Esophagus muscularis mucosa (tissue), 4 donors: Measurements from ENCODE around the gene NHSL1. TPM values are rescaled to one million over a fixed set of nuclear protein-coding genes. Genes with fewer than 3 reads are reported as not detected.

Experiments used
- DNase-seq: peaks from one replicate; pipeline ENCODE4 v3.0.0-alpha.2; 2017; ENCODE audit errors: extremely low spot score
- H3K27ac ChIP-seq, 4 donors: fragments of 200-600 bp; sonication (generic); replicated peaks in 1 of 4; 1 replicate in 3 of 4; 2 replicates in 1 of 4; pipeline ENCODE4 v1.5.1; 2016 to 2019; ENCODE audit warnings: mild to moderate bottlenecking in 1 of 4
- H3K27me3 ChIP-seq, 4 donors: fragments of 200-600 bp; sonication (generic); one replicate each; pipeline versions ENCODE4 v1.5.1 to v1.6.0; 2016 to 2019
- H3K36me3 ChIP-seq, 4 donors: fragments of 200-600 bp; sonication (generic); one replicate each; pipeline ENCODE4 v1.5.1; 2016 to 2019
- H3K4me1 ChIP-seq, 4 donors: fragments of 200-600 bp; sonication (generic); one replicate each; pipeline ENCODE4 v1.5.1; 2016 to 2019
- H3K4me3 ChIP-seq, 4 donors: fragments of 200-600 bp; sonication (generic); 1 replicate in 2 of 4; 2 replicates in 2 of 4; pipeline ENCODE4 v1.5.1; 2016 to 2019; ENCODE audit warnings: mild to moderate bottlenecking in 4 of 4, moderate library complexity in 1 of 4
- H3K9me3 ChIP-seq, 4 donors: fragments of 200-600 bp; sonication (generic); 1 replicate in 3 of 4; 2 replicates in 1 of 4; pipeline ENCODE4 v1.5.1; 2016 to 2019
- EP300 ChIP-seq: sonication (generic); formaldehyde crosslinking; IDR thresholded peaks from one replicate; pipeline ENCODE4 v1.6.1; 2017; ENCODE audit warnings: antibody characterized with exemption
- POLR2A ChIP-seq: fragments of 450-650 bp; IDR thresholded peaks from one replicate; pipeline ENCODE4 v1.6.1; 2017; ENCODE audit warnings: antibody characterized with exemption, moderate library complexity, mild to moderate bottlenecking, low read depth
- POLR2AphosphoS5 ChIP-seq, 2 donors: sonication (generic); formaldehyde crosslinking; IDR thresholded peaks; one replicate each; pipeline ENCODE4 v1.6.1; 2017; ENCODE audit warnings: antibody characterized with exemption in 2 of 2
- WGBS: methylation state at CpG from one replicate; pipeline ENCODE4 v1.1.5; 2018; 5-methylcytosine and 5-hydroxymethylcytosine counted together
- intact Hi-C: fragments of 100-400 bp; cut with DNase I; formaldehyde crosslinking; loops from one replicate; pipeline ENCODE4 v1.15.1; 2023
- total RNA-seq, 4 donors: library from RNA; depleted of rRNA; stranded (reverse); fragments of >200 nt; gene quantifications; one replicate each; pipeline versions ENCODE4 v1.1.0 to v1.2.1, GENCODE V29; 2016
- TF ChIP-seq, protein P1 (sequence below), 3 experiments: fragments of 200-600 bp in 2 of 3; fragments of 450-650 bp in 1 of 3; sonication (generic) in 2 of 3; IDR thresholded peaks; one replicate each; pipeline ENCODE4 v1.5.1; 2017 to 2019; ENCODE audit warnings: antibody characterized with exemption in 3 of 3, mild to moderate bottlenecking in 2 of 3, moderate library complexity in 1 of 3

The NHSL1 gene
- total RNA-seq, 4 donors from 2014 or later: 8.6 to 15.6 (median 11.7) TPM

DNA sequence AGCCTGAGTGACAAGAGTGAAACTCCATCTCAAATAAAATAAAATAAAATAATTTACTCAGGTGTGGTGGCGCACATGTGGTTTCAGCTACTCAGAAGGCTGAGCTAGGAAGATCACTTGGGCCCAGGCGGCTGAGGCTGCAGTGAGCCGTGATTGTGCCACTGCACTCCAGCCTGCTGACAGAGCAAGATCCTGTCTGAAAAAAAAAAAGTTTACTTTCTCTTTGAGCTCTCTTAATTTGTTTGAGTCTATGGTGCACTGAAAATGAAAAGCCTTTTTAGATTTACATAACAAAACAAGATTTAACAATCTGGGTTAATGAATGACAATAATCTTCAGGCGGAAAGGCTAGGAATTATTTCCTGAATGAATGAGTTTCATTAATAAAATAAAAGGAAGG, 23.3 kb upstream of the NHSL1 start:
- WGBS: 82% methylated on average over 4 of the region's 4 CpGs
- Histone ChIP-seq H3K27me3 (no peaks in the 10 kb centered on the region), H3K9me3 (peaks cover 0 to 4% (median 0%) of the 10 kb centered on the region in 4 donors), H3K4me1 (peaks cover 0 to 18% (median 9%) of the 10 kb centered on the region in 4 donors), H3K27ac (no peak overlapping the region), H3K4me3 (no peak overlapping the region), H3K36me3 (no peaks in the 10 kb centered on the region)
- TF ChIP-seq, protein P1, sequence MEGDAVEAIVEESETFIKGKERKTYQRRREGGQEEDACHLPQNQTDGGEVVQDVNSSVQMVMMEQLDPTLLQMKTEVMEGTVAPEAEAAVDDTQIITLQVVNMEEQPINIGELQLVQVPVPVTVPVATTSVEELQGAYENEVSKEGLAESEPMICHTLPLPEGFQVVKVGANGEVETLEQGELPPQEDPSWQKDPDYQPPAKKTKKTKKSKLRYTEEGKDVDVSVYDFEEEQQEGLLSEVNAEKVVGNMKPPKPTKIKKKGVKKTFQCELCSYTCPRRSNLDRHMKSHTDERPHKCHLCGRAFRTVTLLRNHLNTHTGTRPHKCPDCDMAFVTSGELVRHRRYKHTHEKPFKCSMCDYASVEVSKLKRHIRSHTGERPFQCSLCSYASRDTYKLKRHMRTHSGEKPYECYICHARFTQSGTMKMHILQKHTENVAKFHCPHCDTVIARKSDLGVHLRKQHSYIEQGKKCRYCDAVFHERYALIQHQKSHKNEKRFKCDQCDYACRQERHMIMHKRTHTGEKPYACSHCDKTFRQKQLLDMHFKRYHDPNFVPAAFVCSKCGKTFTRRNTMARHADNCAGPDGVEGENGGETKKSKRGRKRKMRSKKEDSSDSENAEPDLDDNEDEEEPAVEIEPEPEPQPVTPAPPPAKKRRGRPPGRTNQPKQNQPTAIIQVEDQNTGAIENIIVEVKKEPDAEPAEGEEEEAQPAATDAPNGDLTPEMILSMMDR (IDR thresholded peaks at IDR 0.05): no peak
- TF ChIP-seq POLR2A: no peak
- intact Hi-C loops: loop anchor here (5.0 kb wide), 1 partner anchor 65 kb away; no protein-coding TSS in a partner anchor
- no peak for DNase-seq

DNA sequence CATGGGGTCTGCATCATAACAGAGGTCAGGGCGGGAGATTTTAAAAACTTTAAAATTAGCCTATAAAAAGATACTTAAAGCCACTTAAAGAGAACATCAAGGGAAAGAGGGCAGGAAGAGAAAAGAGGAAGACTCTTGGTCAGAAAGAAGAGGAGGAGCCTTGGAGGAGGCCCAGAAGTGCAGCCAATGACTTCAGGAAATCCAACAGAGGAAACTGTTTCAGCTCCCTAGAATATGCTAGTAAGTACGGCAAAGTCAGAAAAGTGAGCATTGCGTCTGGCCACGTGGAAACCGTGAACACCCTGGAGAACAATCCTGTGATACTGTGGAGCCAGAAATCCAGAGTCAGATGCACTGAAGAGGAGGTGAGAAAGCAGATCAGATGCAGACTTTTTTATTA, 22.5 kb upstream of the NHSL1 start:
- peaks cover 0 to 10% (median 5%) of the 10 kb centered on the region in 4 donors for H3K4me1 ChIP-seq
- no peak for DNase-seq
- TF ChIP-seq EP300: no peak
- TF ChIP-seq, protein P1 (IDR thresholded peaks at IDR 0.05): no peak
- no peak overlapping the region for H3K4me3 ChIP-seq
- H3K27ac ChIP-seq: no peak overlapping the region
- intact Hi-C loops: loop anchor here (5.0 kb wide), 1 partner anchor 66 kb away; no protein-coding TSS in a partner anchor
- peaks cover 0 to 5% (median 0%) of the 10 kb centered on the region in 4 donors for H3K9me3 ChIP-seq
- H3K27me3 ChIP-seq: no peaks in the 10 kb centered on the region
- H3K36me3 ChIP-seq: no peaks in the 10 kb centered on the region
- WGBS: 75% methylated on average over 5 of the region's 5 CpGs

DNA sequence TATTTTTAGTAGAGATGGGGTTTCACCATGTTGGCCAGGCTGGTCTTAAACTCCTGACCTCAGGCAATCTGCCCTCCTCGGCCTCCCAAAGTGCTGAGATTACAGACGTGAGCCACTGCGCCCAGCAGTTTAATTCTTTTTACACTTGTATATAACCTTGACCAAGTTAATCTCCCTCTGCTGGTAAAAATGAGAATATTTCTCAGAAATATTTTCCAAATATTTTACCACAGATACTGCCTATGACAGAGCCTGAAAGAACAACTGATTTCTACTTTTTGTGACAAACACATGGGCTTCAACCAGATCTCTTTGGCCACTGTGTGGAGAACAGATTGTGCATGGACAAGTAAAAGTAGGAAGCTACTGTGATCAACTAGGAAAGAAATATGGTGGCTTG, 21.2 kb upstream of the NHSL1 start:
- Histone ChIP-seq H3K27ac (no peak overlapping the region), H3K27me3 (no peaks in the 10 kb centered on the region), H3K4me1 (peaks cover 0 to 10% (median 5%) of the 10 kb centered on the region in 4 donors), H3K36me3 (no peaks in the 10 kb centered on the region), H3K9me3 (peaks cover 0 to 5% (median 0%) of the 10 kb centered on the region in 4 donors), H3K4me3 (no peak overlapping the region)
- intact Hi-C loops: loop anchor here (5.0 kb wide), 1 partner anchor 67 kb away; no protein-coding TSS in a partner anchor
- TF ChIP-seq, protein P1 (IDR thresholded peaks at IDR 0.05): peak; percentile 45 to 57 (median 48)
- TF ChIP-seq EP300: no peak
- DNase-seq: no peak
- WGBS: 48% methylated on average over 3 of the region's 3 CpGs

DNA sequence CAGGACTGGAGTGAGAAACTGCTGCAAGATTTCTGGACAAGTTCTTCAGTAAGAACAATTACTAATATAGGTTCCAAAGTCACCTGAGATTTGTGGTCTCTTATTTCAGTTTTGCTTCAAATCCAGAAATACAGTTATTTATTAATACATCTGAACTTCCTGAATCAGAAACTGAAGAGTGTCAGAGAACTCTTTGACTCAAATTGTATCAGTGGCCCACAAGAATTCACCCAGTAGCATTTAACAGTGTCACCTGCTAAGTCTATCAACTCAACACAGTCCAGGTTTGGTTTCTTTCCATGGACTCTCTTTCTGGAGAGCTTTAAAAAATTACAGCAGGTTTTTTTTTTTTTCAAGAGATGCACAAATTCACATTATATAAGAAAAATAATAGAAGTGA, 18.8 kb upstream of the NHSL1 start:
- peaks cover 0 to 5% (median 0%) of the 10 kb centered on the region in 4 donors for H3K9me3 ChIP-seq
- no peak overlapping the region for H3K4me3 ChIP-seq
- no peaks in the 10 kb centered on the region for H3K36me3 ChIP-seq
- no peak overlapping the region for H3K27ac ChIP-seq
- no peak for DNase-seq
- TF ChIP-seq EP300: no peak
- TF ChIP-seq, protein P1 (IDR thresholded peaks at IDR 0.05): no peak
- TF ChIP-seq POLR2AphosphoS5 (IDR thresholded peaks at IDR 0.05): no peak
- TF ChIP-seq POLR2A: no peak
- intact Hi-C loops: no loop called here
- no peaks in the 10 kb centered on the region for H3K27me3 ChIP-seq
- H3K4me1 ChIP-seq: peaks cover 0 to 4% (median 0%) of the 10 kb centered on the region in 4 donors

DNA sequence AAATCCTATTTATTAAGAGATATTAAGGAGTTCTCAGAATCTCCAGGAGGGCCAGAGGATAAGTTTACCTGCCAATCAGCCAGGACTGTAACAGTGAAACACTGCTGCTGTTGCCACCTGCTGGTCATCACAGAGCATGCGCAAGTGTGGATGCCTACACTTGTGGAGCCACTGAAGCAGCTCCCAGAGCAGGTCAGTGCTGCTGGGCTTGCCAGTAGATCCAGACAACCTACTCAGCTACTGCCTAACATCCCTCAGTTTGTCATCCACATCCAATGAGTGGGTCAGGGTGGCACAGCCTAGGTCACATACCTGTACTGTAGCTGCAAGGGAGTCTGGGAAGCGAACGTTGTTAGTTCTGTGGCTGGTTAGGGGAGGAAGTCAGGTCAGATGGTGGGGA, 18.3 kb upstream of the NHSL1 start:
- intact Hi-C loops: no loop called here
- DNase-seq: no peak
- TF ChIP-seq, protein P1 (IDR thresholded peaks at IDR 0.05): peak; percentile 30 to 55 (median 36)
- no peak for TF ChIP-seq EP300
- Histone ChIP-seq H3K27me3 (no peaks in the 10 kb centered on the region), H3K27ac (no peak overlapping the region), H3K4me3 (no peak overlapping the region), H3K36me3 (no peaks in the 10 kb centered on the region), H3K4me1 (peaks cover 0 to 4% (median 0%) of the 10 kb centered on the region in 4 donors), H3K9me3 (peaks cover 0 to 5% (median 0%) of the 10 kb centered on the region in 4 donors)
- 89% methylated on average over 3 of the region's 3 CpGs for WGBS
